IPS-NIHi7 (cell line): ENCODE results near the gene DCTD.

Source experiments
- DNase-seq: peaks from one replicate; pipeline ENCODE4 v3.0.0; 2012; ENCODE audit warnings: mixed read lengths; ENCODE audit errors: extremely low spot score

The DCTD gene

DNA sequence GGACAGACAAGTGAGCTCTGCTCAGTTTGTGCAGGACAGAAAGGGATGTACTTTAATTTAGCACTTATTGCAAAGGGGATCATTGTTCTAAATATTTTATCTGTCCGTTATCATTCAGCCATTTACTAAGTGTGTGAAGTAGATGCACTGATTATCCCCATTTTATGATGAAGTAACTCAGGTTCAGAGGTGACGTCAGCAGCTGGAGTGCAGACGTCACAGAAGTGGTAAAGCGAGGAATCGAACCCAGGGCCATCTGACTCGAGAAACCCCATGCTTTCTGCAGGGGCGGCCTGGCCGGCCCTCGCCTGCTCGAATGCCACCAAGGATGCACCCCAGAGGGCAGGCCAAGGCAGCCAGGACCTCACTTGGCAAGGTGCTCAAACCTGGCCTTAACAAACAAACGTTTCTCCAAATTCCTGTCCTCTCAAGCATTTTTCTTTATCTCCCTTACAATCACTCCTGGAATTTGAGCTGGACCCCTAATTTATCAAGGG lies 75.0 kb downstream of the DCTD start:
- DNase-seq, result no peak

DNA sequence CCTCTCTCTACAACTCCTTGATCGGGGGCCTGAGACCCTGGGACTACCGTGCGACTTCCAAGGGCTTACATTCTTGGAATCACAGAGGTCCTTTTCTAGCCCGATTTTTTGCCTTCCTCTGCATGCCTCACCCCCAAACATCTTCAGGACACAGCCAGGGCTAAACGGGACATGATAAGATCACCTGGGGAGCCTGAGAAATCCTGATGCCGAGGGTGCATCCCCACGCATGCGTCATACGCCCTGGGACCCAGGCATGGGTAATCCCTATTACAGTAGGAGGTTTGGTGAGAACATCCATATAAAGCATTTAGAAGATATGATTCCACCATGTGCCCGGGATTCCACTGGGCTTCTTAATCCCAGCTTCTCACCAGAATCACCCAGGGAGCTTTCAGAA lies 77.1 kb downstream of the DCTD start:
- no peak for DNase-seq
